ENCODE data around the gene PRG2.

Gene PRG2, protein sequence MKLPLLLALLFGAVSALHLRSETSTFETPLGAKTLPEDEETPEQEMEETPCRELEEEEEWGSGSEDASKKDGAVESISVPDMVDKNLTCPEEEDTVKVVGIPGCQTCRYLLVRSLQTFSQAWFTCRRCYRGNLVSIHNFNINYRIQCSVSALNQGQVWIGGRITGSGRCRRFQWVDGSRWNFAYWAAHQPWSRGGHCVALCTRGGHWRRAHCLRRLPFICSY

DNA sequence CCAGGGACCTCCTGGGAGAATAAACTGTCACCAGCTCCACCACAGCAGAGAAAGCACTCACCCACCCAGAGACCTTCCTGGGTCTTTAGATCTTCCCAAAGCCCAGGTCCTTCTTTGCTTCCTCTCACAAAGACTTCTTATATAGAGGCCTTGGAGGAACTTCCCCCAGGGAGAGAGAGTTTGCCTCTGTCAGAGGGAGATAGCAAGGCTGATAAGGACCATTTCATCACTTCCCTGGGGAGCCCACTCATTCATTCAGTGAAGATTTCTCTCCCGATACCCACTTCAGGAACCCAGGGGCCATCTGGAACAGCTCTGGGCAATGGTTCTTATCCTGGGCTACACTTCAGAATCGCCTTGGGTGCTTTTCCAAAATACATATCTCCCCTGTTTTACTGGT, at the start of gene PRG2:
Gene PRG2 (minus strand): TSS at position 116 of the 400 bp plus-strand sequence. CDS start 706 bp downstream, outside the sequence.
- TF ChIP-seq, protein P1, sequence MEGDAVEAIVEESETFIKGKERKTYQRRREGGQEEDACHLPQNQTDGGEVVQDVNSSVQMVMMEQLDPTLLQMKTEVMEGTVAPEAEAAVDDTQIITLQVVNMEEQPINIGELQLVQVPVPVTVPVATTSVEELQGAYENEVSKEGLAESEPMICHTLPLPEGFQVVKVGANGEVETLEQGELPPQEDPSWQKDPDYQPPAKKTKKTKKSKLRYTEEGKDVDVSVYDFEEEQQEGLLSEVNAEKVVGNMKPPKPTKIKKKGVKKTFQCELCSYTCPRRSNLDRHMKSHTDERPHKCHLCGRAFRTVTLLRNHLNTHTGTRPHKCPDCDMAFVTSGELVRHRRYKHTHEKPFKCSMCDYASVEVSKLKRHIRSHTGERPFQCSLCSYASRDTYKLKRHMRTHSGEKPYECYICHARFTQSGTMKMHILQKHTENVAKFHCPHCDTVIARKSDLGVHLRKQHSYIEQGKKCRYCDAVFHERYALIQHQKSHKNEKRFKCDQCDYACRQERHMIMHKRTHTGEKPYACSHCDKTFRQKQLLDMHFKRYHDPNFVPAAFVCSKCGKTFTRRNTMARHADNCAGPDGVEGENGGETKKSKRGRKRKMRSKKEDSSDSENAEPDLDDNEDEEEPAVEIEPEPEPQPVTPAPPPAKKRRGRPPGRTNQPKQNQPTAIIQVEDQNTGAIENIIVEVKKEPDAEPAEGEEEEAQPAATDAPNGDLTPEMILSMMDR (IDR thresholded peaks at IDR 0.05; ENCODE audit: low read length, missing control alignments) = no peak
- H3K4me3 ChIP-seq (replicated peaks; ENCODE audit: low read depth, low read length) = no peak within 1 kb of the TSS
- DNase-seq (ENCODE audit: low read depth) = no peak

DNA sequence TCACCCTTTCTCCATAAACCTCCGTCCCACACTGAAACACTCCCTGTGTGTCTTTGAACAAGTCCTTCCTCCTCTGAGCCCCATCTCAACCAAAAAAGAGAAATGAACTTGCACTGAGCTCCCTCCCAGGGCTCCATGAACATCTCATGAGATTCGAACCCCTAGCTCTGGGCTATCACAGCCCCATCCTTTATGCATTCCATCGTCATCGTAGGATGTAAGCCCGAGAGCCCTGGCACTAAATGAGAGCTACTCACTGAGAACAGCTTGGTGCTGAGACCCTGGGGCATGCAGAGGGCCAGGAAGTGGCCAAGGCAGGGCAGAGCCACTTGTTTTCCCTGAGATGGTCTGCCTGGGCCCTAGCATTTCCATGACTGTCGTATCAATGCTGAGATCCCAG, 49.3 kb upstream of the PRG2 start:
- TF ChIP-seq, protein P1 (IDR thresholded peaks at IDR 0.05; ENCODE audit: low read length, missing control alignments) = no peak
- no peak overlapping the region for H3K4me3 ChIP-seq (replicated peaks; ENCODE audit: low read depth, low read length)

DNA sequence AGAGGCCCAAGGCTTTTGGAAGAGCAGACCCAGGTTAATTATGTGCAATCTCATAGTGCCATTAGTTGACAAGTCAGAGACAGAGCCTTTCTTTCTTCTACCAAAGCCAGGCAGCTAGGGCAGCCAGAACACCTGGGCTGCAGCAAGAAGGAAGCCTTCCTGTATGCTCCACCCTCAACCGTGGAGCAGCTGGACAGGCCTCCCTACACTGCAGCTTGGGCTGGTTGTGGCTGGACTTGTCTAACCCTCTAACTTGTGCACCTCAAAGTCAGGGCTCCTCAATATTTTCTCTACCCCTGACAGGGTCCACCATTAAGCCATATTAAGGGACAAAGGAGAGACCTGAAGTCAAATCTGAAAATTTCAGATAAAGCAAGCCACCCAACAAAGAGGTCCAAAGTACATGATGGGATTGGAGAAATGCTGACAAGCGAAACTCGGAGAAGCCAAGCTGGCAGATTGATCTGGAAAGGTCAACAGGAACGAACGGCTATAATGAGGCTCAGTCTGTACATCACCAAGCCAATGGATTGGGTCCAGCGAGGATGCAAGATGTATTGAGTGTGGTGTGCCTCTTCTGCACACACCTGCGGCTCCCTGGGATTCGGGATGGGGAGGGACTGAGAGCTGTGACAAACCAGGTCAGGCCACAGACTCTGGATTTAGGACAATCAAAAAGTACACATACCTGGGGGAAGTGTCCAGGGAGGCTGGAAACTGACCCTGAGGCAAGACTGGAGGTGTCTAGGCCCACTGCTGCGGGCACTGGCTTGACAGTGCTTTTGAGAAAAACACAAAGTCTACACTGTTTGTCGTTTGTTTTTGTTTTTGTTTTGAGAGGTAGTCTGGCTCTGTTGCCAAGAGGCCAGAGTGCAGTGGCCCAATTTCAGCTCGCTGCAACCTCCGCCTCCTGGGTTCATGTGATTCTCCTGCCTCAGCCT, 48.2 kb upstream of the PRG2 start:
- DNase-seq (ENCODE audit: low read depth) = no peak
- TF ChIP-seq, protein P1 (IDR thresholded peaks at IDR 0.05; ENCODE audit: low read length, missing control alignments) = no peak
- no peak overlapping the region for H3K4me3 ChIP-seq (replicated peaks; ENCODE audit: low read depth, low read length)

More for the DNA sequence above, 49.3 kb upstream of the PRG2 start:
- DNase-seq (ENCODE audit: low read depth) = no peak

DNA sequence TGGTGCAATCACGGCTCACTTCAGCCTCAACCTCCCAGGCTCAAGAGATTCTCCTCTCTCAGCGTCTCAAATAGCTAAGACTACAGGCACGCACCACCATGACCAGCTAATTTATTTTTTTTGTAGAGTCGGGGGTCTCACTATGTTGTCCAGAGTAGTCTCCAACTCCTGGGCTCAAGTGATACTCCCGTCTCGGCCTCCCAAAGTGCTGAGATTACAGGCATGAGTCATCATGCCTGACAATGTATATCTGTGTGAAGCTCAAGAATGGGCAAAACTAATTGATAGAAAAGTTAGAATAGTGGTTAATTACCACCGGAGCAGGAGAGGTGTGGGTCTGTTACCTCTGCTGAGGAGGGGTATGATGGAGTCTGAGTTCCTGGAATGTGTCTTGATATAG, 45.6 kb upstream of the PRG2 start:
- TF ChIP-seq, protein P1 (IDR thresholded peaks at IDR 0.05; ENCODE audit: low read length, missing control alignments) = no peak
- DNase-seq (ENCODE audit: low read depth) = no peak
- no peak overlapping the region for H3K4me3 ChIP-seq (replicated peaks; ENCODE audit: low read depth, low read length)

DNA sequence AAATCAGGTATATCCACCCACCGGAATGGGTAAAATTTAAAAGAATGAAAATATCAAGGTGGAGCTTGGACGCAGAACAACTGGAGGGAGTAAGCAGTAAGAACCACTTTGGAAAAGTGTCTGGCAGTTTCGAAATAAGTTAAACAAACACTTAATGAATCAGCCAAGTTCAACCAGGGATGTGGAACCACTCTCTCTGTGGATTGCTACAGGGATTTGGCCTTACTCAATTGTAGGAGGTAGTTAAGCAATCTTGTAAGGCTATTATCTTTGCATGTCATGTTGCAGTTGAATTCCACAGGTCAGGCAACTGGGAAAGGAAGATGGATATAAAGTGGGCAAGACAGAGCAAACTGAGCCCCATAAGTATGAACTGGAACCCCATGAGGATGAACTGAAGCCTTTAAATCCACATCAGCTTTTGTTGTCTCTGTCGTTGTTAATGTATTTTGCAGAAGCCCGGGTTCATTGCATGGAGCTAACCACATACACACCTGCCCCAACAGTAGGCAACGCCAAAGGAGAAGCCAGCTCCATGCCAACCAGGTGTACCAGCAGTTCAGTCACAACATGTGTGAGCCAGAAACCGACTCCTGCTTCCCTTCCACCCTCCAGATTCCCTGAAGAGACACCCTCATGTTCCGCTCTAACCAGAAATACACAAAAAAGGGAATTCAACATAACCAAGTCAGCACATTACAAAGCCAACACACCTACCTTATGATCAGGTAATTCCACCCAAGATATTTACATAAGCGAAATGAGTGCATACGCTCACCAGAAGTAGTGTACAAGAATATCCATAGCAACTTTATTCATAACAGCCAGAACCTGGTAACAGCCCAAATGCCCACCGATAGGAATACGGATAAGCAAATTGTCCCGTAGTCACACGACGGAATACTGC, 44.4 kb upstream of the PRG2 start:
- TF ChIP-seq, protein P1 (IDR thresholded peaks at IDR 0.05; ENCODE audit: low read length, missing control alignments) = no peak
- DNase-seq (ENCODE audit: low read depth) = peak; percentile 98
- no peak overlapping the region for H3K4me3 ChIP-seq (replicated peaks; ENCODE audit: low read depth, low read length)

DNA sequence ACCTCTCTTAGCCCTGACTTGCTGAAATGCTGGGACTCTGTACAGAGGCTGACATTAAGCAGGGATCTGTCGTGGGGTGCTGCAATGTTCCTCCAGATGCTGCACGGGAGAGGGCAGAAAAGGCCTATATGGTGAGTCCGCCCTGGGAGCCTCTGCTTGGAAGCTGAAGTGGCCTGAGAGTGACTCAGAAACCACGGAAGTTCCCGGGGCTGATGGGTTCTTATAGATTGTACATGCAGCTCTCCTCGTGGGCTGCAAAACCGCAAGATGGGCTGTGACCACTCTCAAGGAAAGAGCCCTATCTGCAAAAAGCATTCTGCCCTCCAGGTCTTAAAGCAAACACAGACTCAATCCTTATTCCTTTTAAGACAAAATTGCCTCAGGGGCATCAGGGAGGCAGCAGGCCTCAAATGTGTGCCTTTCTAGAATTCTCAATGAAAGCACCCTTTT, 42.3 kb upstream of the PRG2 start:
- DNase-seq (ENCODE audit: low read depth) = peak; percentile 86
- TF ChIP-seq, protein P1 (IDR thresholded peaks at IDR 0.05; ENCODE audit: low read length, missing control alignments) = no peak
- no peak overlapping the region for H3K4me3 ChIP-seq (replicated peaks; ENCODE audit: low read depth, low read length)
